IMR-90 (cell line): ENCODE data around the gene TMPRSS6. TPM values are rescaled to one million over a fixed set of nuclear protein-coding genes. Genes with fewer than 3 reads are reported as not detected.

Experiments
- ATAC-seq: fragments of 200-7000 bp; cut with Tn5 transposase; 2 replicates; pipeline ENCODE4 v1.9.1; 2020; ENCODE audit warnings: low read depth, mild to moderate bottlenecking, moderate library complexity
- BruUV-seq: library from RNA; stranded (reverse); fragments of 400-500 nt; replicated peaks from 2 replicates; lab custom pipeline; 2021; lab: Mats Ljungman, UMichigan
- CTCF ChIA-PET: fragments of 300-600 bp; formaldehyde crosslinking; extraction: SDS; loops from one replicate; lab custom pipeline; 2021; ENCODE audit warnings: antibody characterized with exemption; lab: Yijun Ruan, JAX
- POLR2A ChIA-PET: fragments of 300-600 bp; sonication (Branson Sonifier 250); formaldehyde crosslinking; loops from one replicate; lab custom pipeline; 2022; ENCODE audit warnings: antibody characterized with exemption; ENCODE audit not compliant: unreplicated experiment; lab: Charles Lee
- DNase-seq: peaks from one replicate; pipeline ENCODE4 v3.0.0; 2013
- H2AFZ ChIP-seq: replicated peaks from 2 replicates; pipeline ENCODE3; 2013; ENCODE audit warnings: low read length, mild to moderate bottlenecking; ENCODE audit not compliant: poor library complexity
- H2AK5ac ChIP-seq: 2 replicates; pipeline ENCODE4 v1.6.1; 2013; ENCODE audit warnings: low read depth, low read length, inconsistent platforms
- H2AK9ac ChIP-seq: replicated peaks from 2 replicates; pipeline ENCODE3; 2013; ENCODE audit warnings: mild to moderate bottlenecking, low read depth, low read length, moderate library complexity; ENCODE audit not compliant: poor library complexity
- H2BK120ac ChIP-seq: 2 replicates; pipeline ENCODE4 v1.6.1; 2013; ENCODE audit warnings: low read depth, low read length, inconsistent platforms
- H2BK15ac ChIP-seq: 3 replicates; pipeline ENCODE4 v1.6.1; 2013; ENCODE audit warnings: low read depth, low read length, inconsistent platforms
- H2BK20ac ChIP-seq: 2 replicates; pipeline ENCODE4 v1.6.1; 2013; ENCODE audit warnings: low read depth, mild to moderate bottlenecking, inconsistent platforms, low read length, moderate library complexity
- H2BK5ac ChIP-seq: 2 replicates; pipeline ENCODE4 v1.6.1; 2013; ENCODE audit warnings: mild to moderate bottlenecking, low read depth, low read length, inconsistent platforms; ENCODE audit not compliant: poor library complexity, severe bottlenecking
- H3K14ac ChIP-seq: replicated peaks from 2 replicates; pipeline ENCODE4 v1.6.1; 2013; ENCODE audit warnings: low read depth, low read length, inconsistent platforms
- H3K18ac ChIP-seq: 2 replicates; pipeline ENCODE4 v1.6.1; 2013; ENCODE audit warnings: low read depth, low read length, control low read depth
- H3K23ac ChIP-seq: 2 replicates; pipeline ENCODE4 v1.6.1; 2013; ENCODE audit warnings: low read depth, low read length, inconsistent platforms
- H3K27ac ChIP-seq: 2 replicates; pipeline ENCODE4 v1.5.1; 2013; ENCODE audit warnings: mild to moderate bottlenecking, control low read depth, low read length; ENCODE audit not compliant: insufficient read depth
- H3K27me3 ChIP-seq: 2 replicates; pipeline ENCODE4 v1.6.1; 2013; ENCODE audit warnings: low read length; ENCODE audit not compliant: control insufficient read depth, insufficient read depth
- H3K36me3 ChIP-seq: 2 replicates; pipeline ENCODE4 v1.6.1; 2013; ENCODE audit warnings: low read length, mixed read lengths; ENCODE audit not compliant: control insufficient read depth, insufficient read depth
- H3K4ac ChIP-seq: 2 replicates; pipeline ENCODE4 v1.6.1; 2013; ENCODE audit warnings: low read depth, low read length, inconsistent platforms
- H3K4me1 ChIP-seq: 2 replicates; pipeline ENCODE4 v1.6.1; 2013; ENCODE audit warnings: low read length, mixed read lengths; ENCODE audit not compliant: control insufficient read depth, insufficient read depth
- H3K4me2 ChIP-seq: 2 replicates; pipeline ENCODE4 v1.6.1; 2013; ENCODE audit warnings: low read depth, mild to moderate bottlenecking, control low read depth, low read length, moderate library complexity
- H3K4me3 ChIP-seq: 2 replicates; pipeline ENCODE4 v1.5.1; 2013; ENCODE audit warnings: low read depth, mild to moderate bottlenecking, control low read depth, low read length, moderate library complexity; ENCODE audit not compliant: insufficient read depth
- H3K56ac ChIP-seq: 2 replicates; pipeline ENCODE4 v1.6.1; 2013; ENCODE audit warnings: low read length, inconsistent platforms; ENCODE audit not compliant: insufficient read depth; ENCODE audit errors: extremely low read depth
- H3K79me1 ChIP-seq, 2 experiments: 2 replicates each; pipeline ENCODE4 v1.6.1; 2013; ENCODE audit warnings: low read length in 2 of 2, inconsistent platforms in 1 of 2, low read depth in 1 of 2
- H3K9ac ChIP-seq: 2 replicates; pipeline ENCODE4 v1.6.1; 2013; ENCODE audit warnings: low read depth, low read length, control low read depth
- H3K9me1 ChIP-seq: 2 replicates; pipeline ENCODE4 v1.6.1; 2013; ENCODE audit warnings: low read length, inconsistent platforms; ENCODE audit not compliant: insufficient read depth
- H3K9me3 ChIP-seq: 2 replicates; pipeline ENCODE4 v1.6.1; 2013; ENCODE audit warnings: low read length; ENCODE audit not compliant: control insufficient read depth, insufficient read depth
- H4K20me1 ChIP-seq: 2 replicates; pipeline ENCODE4 v1.6.1; 2013; ENCODE audit warnings: low read length, inconsistent platforms; ENCODE audit not compliant: insufficient read depth
- H4K5ac ChIP-seq: 2 replicates; pipeline ENCODE4 v1.6.1; 2013; ENCODE audit warnings: mild to moderate bottlenecking, low read depth, low read length, control low read depth
- H4K8ac ChIP-seq, 2 experiments: 2 replicates each; pipeline ENCODE4 v1.6.1; 2013; ENCODE audit warnings: low read depth in 2 of 2, low read length in 2 of 2, control low read depth in 1 of 2, inconsistent platforms in 1 of 2
- H4K91ac ChIP-seq: 2 replicates; pipeline ENCODE4 v1.6.1; 2013; ENCODE audit warnings: low read depth, low read length, inconsistent platforms; ENCODE audit not compliant: insufficient read depth
- BHLHE40 ChIP-seq: fragments of 150-350 bp; IDR thresholded peaks from 2 replicates; pipeline ENCODE4 v1.6.1; 2016; ENCODE audit warnings: mild to moderate bottlenecking, low read depth, low read length
- CEBPB ChIP-seq: IDR thresholded peaks from 2 replicates; pipeline ENCODE4 v1.6.1; 2012; ENCODE audit warnings: low read depth, low read length, improper control_type of control experiment
- CHD1 ChIP-seq: IDR thresholded peaks from 2 replicates; pipeline ENCODE4 v1.6.1; 2012; ENCODE audit warnings: low read depth, low read length, improper control_type of control experiment
- CTCF ChIP-seq: conservative IDR thresholded peaks from 2 replicates; pipeline ENCODE4 v1.5.1; 2012; ENCODE audit warnings: mild to moderate bottlenecking, low read depth, low read length, improper control_type of control experiment
- FOS ChIP-seq: fragments of 150-350 bp; IDR thresholded peaks from 2 replicates; pipeline ENCODE4 v1.6.1; 2016; ENCODE audit warnings: low read depth, low read length
- MAFK ChIP-seq: IDR thresholded peaks from 2 replicates; pipeline ENCODE4 v1.6.1; 2012; ENCODE audit warnings: low read depth, low read length, improper control_type of control experiment
- MAZ ChIP-seq: IDR thresholded peaks from 2 replicates; pipeline ENCODE4 v1.6.1; 2012; ENCODE audit warnings: low read depth, mild to moderate bottlenecking, low read length, improper control_type of control experiment, moderate library complexity, borderline replicate concordance
- MXI1 ChIP-seq: IDR thresholded peaks from 2 replicates; pipeline ENCODE4 v1.6.1; 2012; ENCODE audit warnings: low read depth, mild to moderate bottlenecking, low read length, moderate library complexity, borderline replicate concordance
- NFE2L2 ChIP-seq: fragments of 150-350 bp; IDR thresholded peaks from 2 replicates; pipeline ENCODE4 v1.6.1; 2016; ENCODE audit warnings: low read depth, mild to moderate bottlenecking, low read length
- POLR2A ChIP-seq: IDR thresholded peaks from 2 replicates; pipeline ENCODE4 v1.6.1; 2012; ENCODE audit warnings: mild to moderate bottlenecking, low read depth, low read length
- RAD21 ChIP-seq: IDR thresholded peaks from 2 replicates; pipeline ENCODE4 v1.6.1; 2012; ENCODE audit warnings: low read length, improper control_type of control experiment
- RCOR1 ChIP-seq: IDR thresholded peaks from 2 replicates; pipeline ENCODE4 v1.6.1; 2012; ENCODE audit warnings: mild to moderate bottlenecking, low read length, improper control_type of control experiment; ENCODE audit not compliant: insufficient replicate concordance
- RFX5 ChIP-seq: IDR thresholded peaks from 2 replicates; pipeline ENCODE4 v1.8.0; 2012; ENCODE audit warnings: low read depth, mild to moderate bottlenecking, low read length, moderate library complexity
- SMC3 ChIP-seq: fragments of 150-350 bp; IDR thresholded peaks from 2 replicates; pipeline ENCODE4 v1.6.1; 2016; ENCODE audit warnings: low read depth, mild to moderate bottlenecking, antibody characterized with exemption, low read length, moderate library complexity
- USF2 ChIP-seq: fragments of 150-350 bp; IDR thresholded peaks from 2 replicates; pipeline ENCODE4 v1.6.1; 2017; ENCODE audit warnings: mild to moderate bottlenecking, antibody characterized with exemption, low read length, low read depth
- WGBS, 2 experiments: methylation state at CpG; one replicate each; pipeline versions ENCODE4 v1.1.5 to v1.1.7; 2013; ENCODE audit warnings: missing lambda C conversion rate in 2 of 2; ENCODE audit not compliant: insufficient read length in 1 of 2; ENCODE audit errors: extremely low coverage in 2 of 2; 5-methylcytosine and 5-hydroxymethylcytosine counted together
- dilution Hi-C: fragments of 300-500 bp; cut with HindIII; formaldehyde crosslinking; loops from one replicate; pipeline ENCODE4 v1.14.3; 2018; ENCODE audit warnings: low sequenced_read_pairs; ENCODE audit not compliant: unreplicated experiment
- in situ Hi-C: fragments of 300-500 bp; cut with MboI; formaldehyde crosslinking; loops from 3 replicates; pipeline ENCODE4 v1.14.3; 2019; ENCODE audit warnings: low sequenced_read_pairs, inconsistent platforms, mixed read lengths
- intact Hi-C: fragments of 100-400 bp; cut with micrococcal nuclease; formaldehyde crosslinking; loops from 2 replicates; pipeline ENCODE4 v1.10.0; 2022
- polyA plus RNA-seq, 3 experiments: library from polyadenylated mRNA; depleted of rRNA; stranded (reverse); fragments of >200 nt; gene quantifications; 2 replicates each; pipeline ENCODE4 v1.2.3, GENCODE V29; 2012; ENCODE audit warnings: low replicate concordance in 1 of 3
- total RNA-seq: library from RNA; depleted of rRNA; stranded (reverse); fragments of >200 nt; gene quantifications from 2 replicates; pipeline ENCODE4 v1.2.3, GENCODE V29; 2012
- TF ChIP-seq, protein P1 (sequence below): fragments of 150-350 bp; IDR thresholded peaks from 2 replicates; pipeline ENCODE4 v1.6.1; 2016; ENCODE audit warnings: low read depth, mild to moderate bottlenecking, low read length, moderate library complexity, borderline replicate concordance

TMPRSS6 gene
- total and polyA plus RNA-seq, 2 of the 4 experiments (the other 2 are of a cell fraction): not detected

- no peaks in the 10 kb centered on the region for H3K9me1 ChIP-seq
- dilution Hi-C loops (no loop called here), in situ Hi-C loops (no loop called here), intact Hi-C loops (no loop called here)
- H3K4me3 ChIP-seq: no peak overlapping the region
- H3K27me3 ChIP-seq: peaks cover 34% of the 10 kb centered on the region
- H3K9me3 ChIP-seq: no peaks in the 10 kb centered on the region
- H3K14ac ChIP-seq: no peak overlapping the region
- no peak overlapping the region for H4K5ac ChIP-seq
- H2AK5ac ChIP-seq: no peak overlapping the region
- H3K4me1 ChIP-seq: no peaks in the 10 kb centered on the region
- no peak overlapping the region for H2BK15ac ChIP-seq
- WGBS, 2 experiments: no CpG with 5 or more reads among the region's 11 CpGs
- no peaks in the 10 kb centered on the region for H3K36me3 ChIP-seq
- H2BK5ac ChIP-seq: no peak overlapping the region
- no peak overlapping the region for H4K91ac ChIP-seq
- no peak for TF ChIP-seq RCOR1
- no peak for TF ChIP-seq RAD21
- no peak for TF ChIP-seq SMC3
- TF ChIP-seq MAFK: no peak
- no peak for TF ChIP-seq CEBPB
- no peak for TF ChIP-seq NFE2L2
- TF ChIP-seq CTCF: no peak
- TF ChIP-seq MXI1: no peak
- no peak for TF ChIP-seq POLR2A
- no peak for TF ChIP-seq RFX5
- TF ChIP-seq BHLHE40: no peak
- TF ChIP-seq FOS: no peak
- no peak for TF ChIP-seq USF2
- no peak for TF ChIP-seq MAZ
- TF ChIP-seq CHD1: no peak
- TF ChIP-seq, protein P1, sequence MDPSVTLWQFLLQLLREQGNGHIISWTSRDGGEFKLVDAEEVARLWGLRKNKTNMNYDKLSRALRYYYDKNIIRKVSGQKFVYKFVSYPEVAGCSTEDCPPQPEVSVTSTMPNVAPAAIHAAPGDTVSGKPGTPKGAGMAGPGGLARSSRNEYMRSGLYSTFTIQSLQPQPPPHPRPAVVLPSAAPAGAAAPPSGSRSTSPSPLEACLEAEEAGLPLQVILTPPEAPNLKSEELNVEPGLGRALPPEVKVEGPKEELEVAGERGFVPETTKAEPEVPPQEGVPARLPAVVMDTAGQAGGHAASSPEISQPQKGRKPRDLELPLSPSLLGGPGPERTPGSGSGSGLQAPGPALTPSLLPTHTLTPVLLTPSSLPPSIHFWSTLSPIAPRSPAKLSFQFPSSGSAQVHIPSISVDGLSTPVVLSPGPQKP: no peak
- H3K56ac ChIP-seq: no peak overlapping the region
- H3K9ac ChIP-seq: no peak overlapping the region
- H3K27ac ChIP-seq: no peak overlapping the region
- ATAC-seq: no peak
- CTCF ChIA-PET: no interaction called here
- no peak overlapping the region for H2BK120ac ChIP-seq
- H4K20me1 ChIP-seq: no peaks in the 10 kb centered on the region
- H2BK20ac ChIP-seq: no peak overlapping the region
- H2AFZ ChIP-seq: no peak overlapping the region
- H3K79me1 ChIP-seq: no peaks in the 10 kb centered on the region
- BruUV-seq: no TSS peak
- no peak overlapping the region for H3K23ac ChIP-seq
- no peak overlapping the region for H3K4me2 ChIP-seq
- POLR2A ChIA-PET: no interaction called here
- no peak for DNase-seq
- H2AK9ac ChIP-seq: no peak overlapping the region
- H4K8ac ChIP-seq: no peak overlapping the region
- no peak overlapping the region for H3K18ac ChIP-seq
- no peak overlapping the region for H3K4ac ChIP-seq
Measured at GRCh38 chr22:37069319-37069718, 40.2 kb downstream of the TMPRSS6 start.
